Activated CD8-positive, alpha-beta T cell treated with anti-CD3 and anti-CD28 coated beads for 36 hours (primary cell): Measurements from ENCODE around the gene TMEM151A. TPM values are rescaled to one million over a fixed set of nuclear protein-coding genes. Genes with fewer than 3 reads are reported as not detected.

Source experiments
- ATAC-seq: fragments of 200-7000 bp; cut with Tn5 transposase; one replicate; pipeline ENCODE4 v1.10.0; 2021; ENCODE audit warnings: mild to moderate bottlenecking, moderate library complexity
- CTCF ChIA-PET: fragments of 350-600 bp; sonication (Branson Sonifier 250); formaldehyde crosslinking; loops from one replicate; lab custom pipeline; 2021; ENCODE audit warnings: antibody characterized with exemption; lab: Charles Lee
- POLR2A ChIA-PET: fragments of 350-600 bp; sonication (Branson Sonifier 250); formaldehyde crosslinking; loops from one replicate; lab custom pipeline; 2021; ENCODE audit warnings: antibody characterized with exemption; lab: Charles Lee
- DNase-seq: peaks from one replicate; pipeline ENCODE4 v3.0.0-alpha.2; 2020
- H3K27ac Mint-ChIP-seq: one replicate; pipeline ENCODE4 v1.8.0; 2021; ENCODE audit warnings: mild to moderate bottlenecking, mixed read lengths
- H3K27me3 Mint-ChIP-seq: one replicate; pipeline ENCODE4 v1.8.0; 2021; ENCODE audit warnings: mixed read lengths
- H3K36me3 Mint-ChIP-seq: one replicate; pipeline ENCODE4 v1.8.0; 2021; ENCODE audit warnings: low read depth, mixed read lengths
- H3K4me1 Mint-ChIP-seq: one replicate; pipeline ENCODE4 v1.8.0; 2021; ENCODE audit warnings: low read depth, mixed read lengths
- H3K4me3 Mint-ChIP-seq: one replicate; pipeline ENCODE4 v1.8.0; 2021; ENCODE audit warnings: mild to moderate bottlenecking, moderate library complexity, mixed read lengths
- H3K9me3 Mint-ChIP-seq: one replicate; pipeline ENCODE4 v1.8.0; 2021; ENCODE audit warnings: mixed read lengths
- intact Hi-C: fragments of 100-400 bp; cut with micrococcal nuclease; formaldehyde crosslinking; loops from one replicate; pipeline ENCODE4 v1.10.0; 2022
- total RNA-seq, 2 experiments: library from RNA; stranded (reverse); gene quantifications; one replicate each; pipeline ENCODE4 v1.2.3, GENCODE V29; 2021
- TF ChIP-seq, protein P1 (sequence below): fragments of 200-600 bp; IDR thresholded peaks from one replicate; pipeline ENCODE4 v1.8.0; 2022; ENCODE audit warnings: antibody characterized with exemption, mild to moderate bottlenecking

The TMEM151A gene
- total RNA-seq, 2 experiments from 2014 or later, result not detected

GRCh38 chr11:66293777-66294625, 2.3 kb downstream of the TMEM151A start:
- no peak overlapping the region for H3K27ac Mint-ChIP-seq
- H3K36me3 Mint-ChIP-seq, result no peaks in the 10 kb centered on the region
- intact Hi-C loops, result no loop called here
- H3K4me3 Mint-ChIP-seq, result no peak overlapping the region
- ATAC-seq, result no peak
- peaks cover 17% of the 10 kb centered on the region for H3K27me3 Mint-ChIP-seq
- H3K9me3 Mint-ChIP-seq, result no peaks in the 10 kb centered on the region
- TF ChIP-seq, protein P1, sequence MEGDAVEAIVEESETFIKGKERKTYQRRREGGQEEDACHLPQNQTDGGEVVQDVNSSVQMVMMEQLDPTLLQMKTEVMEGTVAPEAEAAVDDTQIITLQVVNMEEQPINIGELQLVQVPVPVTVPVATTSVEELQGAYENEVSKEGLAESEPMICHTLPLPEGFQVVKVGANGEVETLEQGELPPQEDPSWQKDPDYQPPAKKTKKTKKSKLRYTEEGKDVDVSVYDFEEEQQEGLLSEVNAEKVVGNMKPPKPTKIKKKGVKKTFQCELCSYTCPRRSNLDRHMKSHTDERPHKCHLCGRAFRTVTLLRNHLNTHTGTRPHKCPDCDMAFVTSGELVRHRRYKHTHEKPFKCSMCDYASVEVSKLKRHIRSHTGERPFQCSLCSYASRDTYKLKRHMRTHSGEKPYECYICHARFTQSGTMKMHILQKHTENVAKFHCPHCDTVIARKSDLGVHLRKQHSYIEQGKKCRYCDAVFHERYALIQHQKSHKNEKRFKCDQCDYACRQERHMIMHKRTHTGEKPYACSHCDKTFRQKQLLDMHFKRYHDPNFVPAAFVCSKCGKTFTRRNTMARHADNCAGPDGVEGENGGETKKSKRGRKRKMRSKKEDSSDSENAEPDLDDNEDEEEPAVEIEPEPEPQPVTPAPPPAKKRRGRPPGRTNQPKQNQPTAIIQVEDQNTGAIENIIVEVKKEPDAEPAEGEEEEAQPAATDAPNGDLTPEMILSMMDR, result no peak
- H3K4me1 Mint-ChIP-seq, result peaks cover 20% of the 10 kb centered on the region
- no peak for DNase-seq
- ChIA-PET CTCF (no interaction called here), POLR2A (interaction anchor here (0.6 to 0.8 kb wide), 2 partner anchors 19 to 100 kb away, joined by 3 read pairs; no protein-coding TSS in a partner anchor)

- H3K9me3 Mint-ChIP-seq, result no peaks in the 10 kb centered on the region
- peaks cover 17% of the 10 kb centered on the region for H3K27me3 Mint-ChIP-seq
- H3K4me1 Mint-ChIP-seq, result peaks cover 15% of the 10 kb centered on the region
- DNase-seq, result no peak
- no peak for ATAC-seq
- H3K4me3 Mint-ChIP-seq, result no peak overlapping the region
- intact Hi-C loops, result no loop called here
- H3K27ac Mint-ChIP-seq, result no peak overlapping the region
- ChIA-PET POLR2A (interaction anchor here (0.8 to 1.0 kb wide), 2 partner anchors 10 to 99 kb away, joined by 3 read pairs; no protein-coding TSS in a partner anchor), CTCF (no interaction called here)
- H3K36me3 Mint-ChIP-seq, result no peaks in the 10 kb centered on the region
- TF ChIP-seq, protein P1, result no peak
These were observed 3.2 kb downstream of the TMEM151A start for GRCh38 chr11:66294626-66295620.

DNA sequence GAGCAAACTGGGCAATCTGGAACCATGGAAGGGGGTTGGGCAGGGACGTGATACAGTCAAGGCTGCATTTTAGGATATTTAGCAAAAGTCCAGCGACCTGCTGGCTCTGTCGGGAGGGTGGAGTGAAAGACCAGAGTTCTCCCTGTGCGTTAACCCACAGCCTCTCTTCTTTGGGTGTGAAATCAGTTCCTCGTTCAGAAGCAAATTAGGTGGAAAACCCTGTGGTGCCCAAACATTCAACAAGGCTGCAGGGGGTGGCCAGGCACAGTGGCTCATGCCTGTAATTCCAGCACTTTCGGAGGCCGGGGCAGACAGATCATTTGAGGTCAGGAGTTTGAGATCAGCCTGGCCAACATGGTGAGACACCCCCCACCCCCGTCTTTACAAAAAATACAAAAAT, 5.9 kb downstream of the TMEM151A start:
- Mint-ChIP-seq H3K36me3 (no peaks in the 10 kb centered on the region), H3K27ac (no peak overlapping the region), H3K9me3 (no peaks in the 10 kb centered on the region), H3K4me1 (peaks cover 3% of the 10 kb centered on the region), H3K4me3 (no peak overlapping the region), H3K27me3 (peaks cover 9% of the 10 kb centered on the region)
- TF ChIP-seq, protein P1, result no peak
- intact Hi-C loops, result no loop called here
- ChIA-PET CTCF (interaction anchor here (1.0 to 2.7 kb wide), 6 partner anchors 14 to 518 kb away, joined by 3 to 7 read pairs (median 4); no protein-coding TSS in a partner anchor), POLR2A (interaction anchor here (0.6 to 0.7 kb wide), 2 partner anchors 15 to 16 kb away, joined by 3 read pairs; no protein-coding TSS in a partner anchor)
- DNase-seq (no peak), ATAC-seq (no peak)

DNA sequence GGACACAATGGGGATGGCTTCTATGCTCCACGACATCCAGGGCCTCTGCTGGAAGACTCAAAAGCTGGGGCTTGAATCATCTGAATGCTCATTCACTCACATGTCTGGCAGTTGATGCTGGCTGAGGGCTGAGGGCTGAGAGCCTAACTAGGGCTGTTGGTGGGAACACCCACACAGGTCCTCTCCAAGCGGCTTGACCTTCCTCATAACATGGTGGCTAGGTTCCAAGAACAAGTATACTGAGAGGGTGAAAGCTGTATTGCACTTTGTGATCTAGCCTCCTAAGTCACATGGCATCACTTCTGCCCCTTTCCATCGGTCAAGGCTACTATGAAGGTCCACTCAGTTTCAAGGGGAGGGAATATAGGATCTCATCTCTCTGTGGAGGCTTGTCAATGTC, 7.5 kb downstream of the TMEM151A start:
- no peak overlapping the region for H3K4me3 Mint-ChIP-seq
- ATAC-seq (no peak), DNase-seq (no peak)
- CTCF ChIA-PET, result interaction anchor here (1.1 to 4.2 kb wide), 4 partner anchors 12 to 90 kb away, joined by 3 to 37 read pairs (median 6); no protein-coding TSS in a partner anchor
- no peak overlapping the region for H3K27ac Mint-ChIP-seq
- H3K36me3 Mint-ChIP-seq, result no peaks in the 10 kb centered on the region
- H3K27me3 Mint-ChIP-seq, result no peaks in the 10 kb centered on the region
- no peaks in the 10 kb centered on the region for H3K4me1 Mint-ChIP-seq
- H3K9me3 Mint-ChIP-seq, result no peaks in the 10 kb centered on the region
- TF ChIP-seq, protein P1, result no peak
- intact Hi-C loops, result no loop called here
- POLR2A ChIA-PET, result no interaction called here
